Neutrophil (primary cell): Measurements from ENCODE around the gene ANKRD7.

Source experiments
- H3K27ac ChIP-seq: fragments of 200-600 bp; sonication (generic); 2 replicates; pipeline ENCODE4 v1.5.1; 2016; ENCODE audit warnings: mild to moderate bottlenecking, moderate library complexity
- H3K27me3 ChIP-seq: fragments of 200-600 bp; sonication (generic); 2 replicates; pipeline ENCODE4 v1.6.0; 2016; ENCODE audit warnings: mild to moderate bottlenecking
- H3K36me3 ChIP-seq: fragments of 200-600 bp; sonication (generic); 2 replicates; pipeline ENCODE4 v1.5.1; 2017
- H3K4me1 ChIP-seq, 2 experiments: fragments of 200-600 bp in 1 of 2; sonication (generic) in 1 of 2; 1 replicate in 1 of 2; 2 replicates in 1 of 2; pipeline versions ENCODE4 v1.5.1 to v1.6.1; 2013 to 2016; ENCODE audit warnings: low read depth in 1 of 2, low read length in 1 of 2, mild to moderate bottlenecking in 1 of 2, moderate library complexity in 1 of 2; ENCODE audit not compliant: control insufficient read depth in 1 of 2, insufficient read depth in 1 of 2
- H3K4me3 ChIP-seq, 2 experiments: fragments of 200-600 bp in 1 of 2; sonication (generic) in 1 of 2; 1 replicate in 1 of 2; 2 replicates in 1 of 2; pipeline ENCODE4 v1.5.1; 2013 to 2016; ENCODE audit warnings: low read depth in 1 of 2, low read length in 1 of 2, mild to moderate bottlenecking in 1 of 2, moderate library complexity in 1 of 2
- H3K9me3 ChIP-seq: fragments of 200-600 bp; sonication (generic); 2 replicates; pipeline ENCODE4 v1.5.1; 2016
- TF ChIP-seq, protein P1 (sequence below): fragments of 200-600 bp; sonication (generic); IDR thresholded peaks from 2 replicates; pipeline ENCODE4 v1.5.1; 2016; ENCODE audit warnings: antibody characterized with exemption

Gene ANKRD7

DNA sequence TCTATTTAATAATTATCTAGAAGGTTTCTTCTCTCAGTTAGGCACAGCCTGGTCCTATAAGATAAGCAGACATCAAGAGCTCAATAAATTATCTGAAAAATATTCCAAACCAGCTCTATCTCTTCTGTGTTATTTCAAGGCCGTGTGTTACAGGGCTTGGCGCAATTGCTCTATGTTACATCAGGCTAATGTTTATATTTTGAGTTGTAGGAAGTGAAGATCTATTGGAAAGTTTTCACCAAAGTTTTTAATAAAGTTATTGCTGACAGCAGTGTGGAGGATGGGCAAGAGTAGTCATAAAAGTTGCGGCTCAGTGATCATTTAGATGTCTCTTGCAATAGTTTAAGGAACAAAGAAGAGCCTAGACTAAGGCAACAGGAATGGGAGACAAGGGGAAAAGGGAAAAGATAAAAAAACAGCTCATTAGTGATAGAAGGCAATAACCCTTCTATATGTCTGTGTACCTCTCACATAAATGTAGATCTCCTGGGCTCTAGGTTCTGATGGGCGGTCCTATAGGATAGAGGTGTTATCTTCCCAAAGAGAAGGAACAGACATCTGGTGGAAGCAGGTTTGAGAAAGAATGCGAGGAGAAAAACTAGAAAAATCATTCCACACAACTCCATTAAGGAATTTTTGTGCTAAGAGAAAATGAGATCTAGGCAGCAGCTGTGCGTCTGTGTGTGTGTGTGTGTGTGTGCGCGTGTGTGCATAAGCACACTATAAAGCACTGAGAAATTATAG is 5.9 kb upstream of the ANKRD7 start:
- Histone ChIP-seq H3K4me1 (peaks cover 0 to 7% of the 10 kb centered on the region in 2 experiments), H3K27ac (no peak overlapping the region), H3K27me3 (peaks cover 39% of the 10 kb centered on the region), H3K9me3 (no peaks in the 10 kb centered on the region), H3K36me3 (no peaks in the 10 kb centered on the region), H3K4me3 (no peak overlapping the region)
- TF ChIP-seq, protein P1, sequence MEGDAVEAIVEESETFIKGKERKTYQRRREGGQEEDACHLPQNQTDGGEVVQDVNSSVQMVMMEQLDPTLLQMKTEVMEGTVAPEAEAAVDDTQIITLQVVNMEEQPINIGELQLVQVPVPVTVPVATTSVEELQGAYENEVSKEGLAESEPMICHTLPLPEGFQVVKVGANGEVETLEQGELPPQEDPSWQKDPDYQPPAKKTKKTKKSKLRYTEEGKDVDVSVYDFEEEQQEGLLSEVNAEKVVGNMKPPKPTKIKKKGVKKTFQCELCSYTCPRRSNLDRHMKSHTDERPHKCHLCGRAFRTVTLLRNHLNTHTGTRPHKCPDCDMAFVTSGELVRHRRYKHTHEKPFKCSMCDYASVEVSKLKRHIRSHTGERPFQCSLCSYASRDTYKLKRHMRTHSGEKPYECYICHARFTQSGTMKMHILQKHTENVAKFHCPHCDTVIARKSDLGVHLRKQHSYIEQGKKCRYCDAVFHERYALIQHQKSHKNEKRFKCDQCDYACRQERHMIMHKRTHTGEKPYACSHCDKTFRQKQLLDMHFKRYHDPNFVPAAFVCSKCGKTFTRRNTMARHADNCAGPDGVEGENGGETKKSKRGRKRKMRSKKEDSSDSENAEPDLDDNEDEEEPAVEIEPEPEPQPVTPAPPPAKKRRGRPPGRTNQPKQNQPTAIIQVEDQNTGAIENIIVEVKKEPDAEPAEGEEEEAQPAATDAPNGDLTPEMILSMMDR, result no peak

DNA sequence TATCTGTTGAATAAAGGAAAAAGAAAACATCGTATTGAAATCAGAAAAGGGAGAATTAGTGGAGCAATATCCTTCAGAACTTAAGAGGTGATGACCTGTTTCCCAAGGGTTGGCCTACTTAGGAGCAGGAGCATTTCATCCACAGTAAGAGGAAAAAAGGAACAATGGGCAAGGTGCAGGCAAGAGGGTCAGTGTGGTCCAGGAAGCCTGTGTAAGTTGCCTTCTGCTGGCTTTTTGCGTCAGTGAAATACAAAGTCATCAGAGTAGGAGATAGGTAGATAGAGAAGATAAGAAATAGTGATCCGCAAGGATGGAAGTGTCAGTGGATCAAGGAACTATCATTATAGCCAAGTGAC is 5.4 kb upstream of the ANKRD7 start:
- Histone ChIP-seq H3K27me3 (peaks cover 34% of the 10 kb centered on the region), H3K27ac (no peak overlapping the region), H3K4me3 (no peak overlapping the region), H3K9me3 (no peaks in the 10 kb centered on the region), H3K36me3 (no peaks in the 10 kb centered on the region), H3K4me1 (peaks cover 0 to 5% of the 10 kb centered on the region in 2 experiments)
- TF ChIP-seq, protein P1, result no peak

DNA sequence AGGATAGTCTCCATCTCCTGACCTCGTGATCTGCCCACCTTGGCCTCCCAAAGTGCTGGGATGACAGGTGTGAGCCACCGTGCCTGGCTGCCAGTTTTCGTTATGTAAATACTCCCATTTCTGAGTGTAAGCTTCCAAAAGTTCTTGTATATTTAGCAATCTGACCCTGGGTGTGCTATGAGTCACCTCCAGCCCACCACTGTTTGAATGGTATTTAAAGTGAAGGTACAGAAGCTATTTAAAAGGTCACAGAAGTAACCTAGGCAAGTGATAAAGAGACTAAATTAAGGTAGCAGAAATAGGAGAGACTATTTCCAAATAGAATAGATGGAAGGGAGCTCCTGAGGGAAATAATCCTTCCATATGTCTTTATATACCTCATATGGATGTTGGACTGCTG is 3.9 kb upstream of the ANKRD7 start:
- no peaks in the 10 kb centered on the region for H3K9me3 ChIP-seq
- H3K27me3 ChIP-seq, result peaks cover 19% of the 10 kb centered on the region
- TF ChIP-seq, protein P1, result no peak
- no peaks in the 10 kb centered on the region for H3K36me3 ChIP-seq
- H3K4me1 ChIP-seq, result no peaks in the 10 kb centered on the region
- no peak overlapping the region for H3K27ac ChIP-seq
- no peak overlapping the region for H3K4me3 ChIP-seq

DNA sequence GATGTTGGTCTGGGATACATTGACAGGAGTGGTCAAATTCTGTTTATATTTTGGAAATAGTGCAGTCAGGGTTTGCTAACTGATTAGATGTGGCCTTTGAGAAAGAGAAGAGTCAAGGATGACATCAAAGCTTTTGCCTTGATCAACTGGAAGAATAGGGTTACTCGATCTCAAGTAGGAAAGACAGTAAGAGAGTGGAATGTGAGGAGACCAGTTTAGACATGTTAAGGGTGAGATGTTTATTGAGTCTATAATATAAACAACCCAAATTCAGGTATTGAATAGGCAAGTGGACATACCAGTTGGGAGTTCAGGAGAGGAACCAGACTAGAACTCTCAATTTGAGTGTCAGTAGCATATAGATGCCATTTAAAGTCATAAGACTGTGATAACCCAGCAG is 1.9 kb upstream of the ANKRD7 start:
- TF ChIP-seq, protein P1, result no peak
- Histone ChIP-seq H3K27ac (no peak overlapping the region), H3K27me3 (no peaks in the 10 kb centered on the region), H3K36me3 (no peaks in the 10 kb centered on the region), H3K4me1 (no peaks in the 10 kb centered on the region), H3K4me3 (no peak overlapping the region), H3K9me3 (no peaks in the 10 kb centered on the region)

DNA sequence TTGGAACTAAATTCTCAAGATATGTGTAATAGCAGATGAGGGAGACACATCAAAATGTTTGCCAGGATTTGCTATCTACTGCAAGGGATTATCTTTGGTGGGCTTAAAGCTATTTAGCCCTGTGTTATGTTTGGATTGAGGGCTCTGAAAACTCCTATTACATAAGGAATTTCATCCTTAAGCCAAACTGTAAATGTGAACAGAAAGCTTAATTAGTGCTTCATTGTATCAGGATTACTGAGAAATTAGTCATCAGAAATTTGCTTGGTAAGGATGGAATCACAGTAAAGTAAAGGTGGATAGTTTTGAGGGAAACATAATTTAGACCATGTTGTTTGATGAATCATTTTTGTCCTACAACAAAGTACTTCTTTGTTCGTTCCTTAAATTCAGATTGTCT is 8.3 kb downstream of the ANKRD7 start:
- TF ChIP-seq, protein P1, result no peak
- peaks cover 4% of the 10 kb centered on the region for H3K27me3 ChIP-seq
- no peaks in the 10 kb centered on the region for H3K4me1 ChIP-seq
- H3K27ac ChIP-seq, result no peak overlapping the region
- H3K9me3 ChIP-seq, result no peaks in the 10 kb centered on the region
- no peaks in the 10 kb centered on the region for H3K36me3 ChIP-seq
- no peak overlapping the region for H3K4me3 ChIP-seq
